Vagina (tissue), 2 donors: Measurements from ENCODE around the gene SLC4A7.

ENCODE experiments used
- CTCF ChIP-seq, 3 experiments: fragments of 450-650 bp in 2 of 3; fragments of 200-600 bp in 1 of 3; sonication (generic) in 1 of 3; IDR thresholded peaks; one replicate each; pipeline ENCODE4 v1.5.1; 2017 to 2019; ENCODE audit warnings: antibody characterized with exemption in 3 of 3, mild to moderate bottlenecking in 2 of 3, moderate library complexity in 2 of 3
- POLR2A ChIP-seq, 2 donors: fragments of 450-650 bp; IDR thresholded peaks; one replicate each; pipeline ENCODE4 v1.6.1; 2017; ENCODE audit warnings: antibody characterized with exemption in 2 of 2, mild to moderate bottlenecking in 2 of 2, moderate library complexity in 2 of 2
- POLR2AphosphoS5 ChIP-seq, 2 donors: sonication (generic); formaldehyde crosslinking; IDR thresholded peaks; one replicate each; pipeline ENCODE4 v1.9.0; 2017; ENCODE audit warnings: antibody characterized with exemption in 2 of 2, mild to moderate bottlenecking in 2 of 2, low read depth in 1 of 2; ENCODE audit not compliant: insufficient read depth in 1 of 2

DNA sequence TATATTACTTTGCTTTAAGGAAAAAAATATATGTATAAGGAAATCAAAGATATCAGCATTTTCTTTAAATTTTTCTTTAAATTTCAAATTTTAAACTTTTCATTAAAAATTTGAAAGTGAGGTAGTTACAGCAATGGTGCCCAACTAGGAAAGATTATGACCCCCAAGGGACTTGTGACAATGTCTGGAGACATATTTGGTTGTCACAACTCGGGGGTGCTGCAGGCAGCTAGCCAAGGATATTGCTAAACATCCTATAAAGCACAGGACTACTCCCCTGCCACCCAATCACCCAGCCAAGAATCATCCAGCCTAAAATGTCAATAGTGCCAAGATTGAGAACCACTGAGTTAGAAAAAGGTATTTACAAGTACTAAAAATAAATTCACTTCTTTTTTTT is 57.3 kb downstream of the SLC4A7 start:
- TF ChIP-seq CTCF (IDR thresholded peaks at IDR 0.05) (no peak), POLR2AphosphoS5 (IDR thresholded peaks at IDR 0.05; ENCODE audit: insufficient read depth in 1 of 2, low read depth in 1 of 2) (no peak), POLR2A (IDR thresholded peaks at IDR 0.05) (no peak)
